Naive thymus-derived CD4-positive, alpha-beta T cell (primary cell): ENCODE data around the gene MED13L. TPM values are rescaled to one million over a fixed set of nuclear protein-coding genes. Genes with fewer than 3 reads are reported as not detected.

Experiments used
- ATAC-seq: fragments of 150-1000 bp; cut with Tn5 transposase; 2 replicates; pipeline ENCODE4 v1.10.0; 2021; ENCODE audit warnings: mild to moderate bottlenecking, moderate library complexity
- CTCF ChIA-PET: fragments of 350-600 bp; sonication (Branson Sonifier 250); formaldehyde crosslinking; loops from one replicate; lab custom pipeline; 2021; ENCODE audit warnings: antibody characterized with exemption; lab: Charles Lee
- POLR2A ChIA-PET: fragments of 350-600 bp; sonication (Branson Sonifier 250); formaldehyde crosslinking; loops from one replicate; lab custom pipeline; 2021; ENCODE audit warnings: antibody characterized with exemption, inconsistent platforms; lab: Charles Lee
- DNase-seq, 9 donors: peaks; one replicate each; pipeline versions ENCODE4 v3.0.0 to v3.0.0-alpha.2; 2020 to 2022; ENCODE audit warnings: mixed read lengths in 1 of 9
- H3K27ac ChIP-seq: one replicate; pipeline ENCODE4 v1.7.0; 2013; ENCODE audit warnings: mild to moderate bottlenecking, low read depth, low read length, moderate library complexity
- H3K27me3 ChIP-seq, 2 donors: one replicate each; pipeline ENCODE4 v1.7.0; 2013; ENCODE audit warnings: low read length in 2 of 2, mild to moderate bottlenecking in 2 of 2, moderate library complexity in 2 of 2; ENCODE audit not compliant: control insufficient read depth in 2 of 2, insufficient read depth in 2 of 2
- H3K36me3 ChIP-seq, 3 experiments: 1 replicate in 2 of 3; 2 replicates in 1 of 3; pipeline ENCODE4 v1.7.0; 2013; ENCODE audit warnings: low read length in 3 of 3, mild to moderate bottlenecking in 3 of 3, moderate library complexity in 1 of 3; ENCODE audit not compliant: insufficient read depth in 3 of 3, control insufficient read depth in 2 of 3
- H3K4me1 ChIP-seq, 2 donors: one replicate each; pipeline ENCODE4 v1.7.0; 2013; ENCODE audit warnings: low read length in 2 of 2, mild to moderate bottlenecking in 2 of 2, moderate library complexity in 1 of 2; ENCODE audit not compliant: control insufficient read depth in 2 of 2, insufficient read depth in 2 of 2
- H3K4me3 ChIP-seq: 2 replicates; pipeline ENCODE4 v1.7.0; 2013; ENCODE audit warnings: mild to moderate bottlenecking, low read length
- H3K9me3 ChIP-seq, 3 experiments: 1 replicate in 2 of 3; 2 replicates in 1 of 3; pipeline ENCODE4 v1.7.0; 2013; ENCODE audit warnings: low read length in 3 of 3; ENCODE audit not compliant: control insufficient read depth in 2 of 3
- H3K27ac Mint-ChIP-seq, 9 donors: one replicate each; pipeline ENCODE4 v1.8.0; 2020 to 2022; ENCODE audit warnings: mixed read lengths in 9 of 9, mild to moderate bottlenecking in 8 of 9, moderate library complexity in 5 of 9, inconsistent platforms in 2 of 9
- H3K27me3 Mint-ChIP-seq, 5 donors: one replicate each; pipeline ENCODE4 v1.8.0; 2021 to 2022; ENCODE audit warnings: mixed read lengths in 5 of 5, mild to moderate bottlenecking in 1 of 5
- H3K36me3 Mint-ChIP-seq, 5 donors: one replicate each; pipeline ENCODE4 v1.8.0; 2020 to 2022; ENCODE audit warnings: mixed read lengths in 5 of 5, mild to moderate bottlenecking in 3 of 5, inconsistent platforms in 1 of 5
- H3K4me1 Mint-ChIP-seq, 7 donors: one replicate each; pipeline ENCODE4 v1.8.0; 2020 to 2022; ENCODE audit warnings: mixed read lengths in 7 of 7, mild to moderate bottlenecking in 3 of 7, inconsistent platforms in 1 of 7
- H3K4me3 Mint-ChIP-seq, 10 donors: one replicate each; pipeline ENCODE4 v1.8.0; 2020 to 2022; ENCODE audit warnings: mild to moderate bottlenecking in 10 of 10, mixed read lengths in 10 of 10, moderate library complexity in 6 of 10, inconsistent platforms in 2 of 10
- H3K9me3 Mint-ChIP-seq, 11 donors: one replicate each; pipeline ENCODE4 v1.8.0; 2020 to 2022; ENCODE audit warnings: mixed read lengths in 11 of 11, mild to moderate bottlenecking in 4 of 11, inconsistent platforms in 1 of 11, moderate library complexity in 1 of 11
- intact Hi-C, 2 donors: fragments of 100-400 bp; cut with micrococcal nuclease; formaldehyde crosslinking; loops; one replicate each; pipeline ENCODE4 v1.15.1; 2023
- polyA plus RNA-seq, 2 donors: library from polyadenylated mRNA; unstranded; fragments of 300-500 nt; fragmentation: Illumina TruSeq; gene quantifications; one replicate each; pipeline ENCODE4 v1.2.3, GENCODE V29; 2021
- total RNA-seq, 6 experiments: library from RNA in 5 of 6; stranded (reverse) in 5 of 6; gene quantifications; 1 replicate in 5 of 6; 2 replicates in 1 of 6; pipeline ENCODE4 v1.2.3 and lab custom pipeline; 2021 to 2026

Gene MED13L
- total and polyA plus RNA-seq, 7 experiments from 2014 or later, result 8.3 to 283 (median 155) TPM

DNA sequence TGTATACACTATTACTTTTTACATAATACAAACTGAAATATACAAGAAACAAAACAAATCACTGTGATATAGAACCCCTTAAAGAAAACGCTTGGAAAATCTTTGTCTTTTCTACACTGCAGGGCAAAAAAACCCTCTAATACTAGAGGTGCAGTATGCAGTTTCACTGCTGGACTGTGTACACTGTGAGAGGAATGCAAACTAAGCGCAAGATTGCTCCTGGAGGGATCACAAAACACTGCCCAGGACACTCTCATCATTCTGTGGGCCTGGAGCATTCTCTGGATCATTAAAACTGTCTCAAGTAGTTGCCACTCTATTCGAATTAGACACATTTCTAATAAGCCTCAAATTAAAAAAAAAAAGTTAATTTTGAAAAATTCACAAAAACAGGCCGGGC lies 217.6 kb downstream of the MED13L start:
- no peak for ATAC-seq
- ChIA-PET POLR2A (no interaction called here), CTCF (no interaction called here)
- DNase-seq, result no peak
- Mint-ChIP-seq H3K4me3 (no peak overlapping the region), H3K4me1 (peaks cover 15 to 74% (median 62%) of the 10 kb centered on the region in 7 donors), H3K27ac (peak overlapping the region in 1 of 9 donors; percentile 68), H3K9me3 (no peaks in the 10 kb centered on the region), H3K27me3 (no peaks in the 10 kb centered on the region), H3K36me3 (peaks cover 0 to 2% (median 0%) of the 10 kb centered on the region in 5 donors)
- intact Hi-C loops, result loop anchor here in 1 of 2 donors (2.0 kb wide), 2 partner anchors 499 to 539 kb away; partner anchors contain the start of gene MAP1LC3B2
- H3K4me1 ChIP-seq, result peaks cover 4 to 7% of the 10 kb centered on the region in 2 donors
- no peak overlapping the region for H3K27ac ChIP-seq
- no peak overlapping the region for H3K4me3 ChIP-seq
- H3K36me3 ChIP-seq, result no peaks in the 10 kb centered on the region
- no peaks in the 10 kb centered on the region for H3K9me3 ChIP-seq
- no peaks in the 10 kb centered on the region for H3K27me3 ChIP-seq

DNA sequence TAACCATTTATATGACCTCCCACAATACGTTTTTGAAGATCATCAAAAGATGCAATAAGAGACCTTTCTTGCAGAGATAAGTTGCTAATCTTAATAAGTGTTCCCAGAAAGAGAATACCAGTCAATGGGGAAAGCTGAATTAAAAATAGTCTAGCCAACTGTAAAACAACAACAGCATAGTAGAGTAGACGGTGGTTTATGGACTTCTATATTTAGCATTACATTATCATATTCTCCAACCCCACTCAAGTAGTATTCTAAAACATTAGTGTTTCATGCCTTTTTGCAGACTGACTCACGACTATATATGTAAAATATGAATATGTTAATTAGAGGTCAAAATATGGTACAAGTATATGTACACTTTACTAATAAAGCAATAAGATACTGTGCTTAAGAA lies 218.9 kb downstream of the MED13L start:
- H3K9me3 Mint-ChIP-seq, result no peaks in the 10 kb centered on the region
- H3K27ac Mint-ChIP-seq, result no peak overlapping the region
- ChIA-PET CTCF (interaction anchor here (0.7 kb wide), 1 partner anchor 552 kb away, joined by 3 read pairs; no protein-coding TSS in a partner anchor), POLR2A (no interaction called here)
- intact Hi-C loops, result no loop called here
- ATAC-seq (no peak), DNase-seq (no peak)
- no peak overlapping the region for H3K4me3 Mint-ChIP-seq
- Histone ChIP-seq H3K27ac (no peak overlapping the region), H3K4me3 (no peak overlapping the region), H3K36me3 (no peaks in the 10 kb centered on the region), H3K27me3 (no peaks in the 10 kb centered on the region), H3K9me3 (no peaks in the 10 kb centered on the region), H3K4me1 (peaks cover 4 to 7% of the 10 kb centered on the region in 2 donors)
- H3K4me1 Mint-ChIP-seq, result peaks cover 23 to 80% (median 67%) of the 10 kb centered on the region in 7 donors
- H3K36me3 Mint-ChIP-seq, result peaks cover 0 to 2% (median 0%) of the 10 kb centered on the region in 5 donors
- no peaks in the 10 kb centered on the region for H3K27me3 Mint-ChIP-seq

DNA sequence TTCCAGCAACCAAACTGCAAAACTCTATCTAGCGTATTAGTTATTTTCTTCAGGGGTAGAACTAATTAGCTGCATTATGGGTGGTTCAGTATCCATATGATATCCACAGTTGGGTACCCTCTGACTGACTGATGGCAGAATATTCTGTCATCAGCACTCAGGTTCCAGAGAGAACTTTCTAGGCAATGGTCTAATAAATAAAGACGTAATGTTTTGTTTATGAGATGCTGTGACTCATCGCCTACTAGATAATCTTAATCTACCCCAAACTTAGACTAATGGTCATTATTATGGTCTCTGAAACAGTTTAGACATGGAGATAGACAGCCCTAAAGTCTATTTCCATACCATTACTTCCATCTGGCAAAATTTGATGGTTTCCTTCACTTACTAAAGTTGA lies 220.1 kb downstream of the MED13L start:
- DNase-seq (no peak), ATAC-seq (no peak)
- H3K9me3 Mint-ChIP-seq, result no peaks in the 10 kb centered on the region
- H3K4me1 Mint-ChIP-seq, result peaks cover 24 to 83% (median 69%) of the 10 kb centered on the region in 7 donors
- H3K9me3 ChIP-seq, result no peaks in the 10 kb centered on the region
- H3K27me3 Mint-ChIP-seq, result no peaks in the 10 kb centered on the region
- ChIA-PET POLR2A (no interaction called here), CTCF (no interaction called here)
- no peaks in the 10 kb centered on the region for H3K27me3 ChIP-seq
- peaks cover 4 to 7% of the 10 kb centered on the region in 2 donors for H3K4me1 ChIP-seq
- H3K36me3 Mint-ChIP-seq, result peaks cover 0 to 2% (median 0%) of the 10 kb centered on the region in 5 donors
- intact Hi-C loops, result no loop called here
- H3K4me3 ChIP-seq, result no peak overlapping the region
- H3K27ac ChIP-seq, result no peak overlapping the region
- H3K36me3 ChIP-seq, result no peaks in the 10 kb centered on the region
- H3K4me3 Mint-ChIP-seq, result no peak overlapping the region
- no peak overlapping the region for H3K27ac Mint-ChIP-seq

DNA sequence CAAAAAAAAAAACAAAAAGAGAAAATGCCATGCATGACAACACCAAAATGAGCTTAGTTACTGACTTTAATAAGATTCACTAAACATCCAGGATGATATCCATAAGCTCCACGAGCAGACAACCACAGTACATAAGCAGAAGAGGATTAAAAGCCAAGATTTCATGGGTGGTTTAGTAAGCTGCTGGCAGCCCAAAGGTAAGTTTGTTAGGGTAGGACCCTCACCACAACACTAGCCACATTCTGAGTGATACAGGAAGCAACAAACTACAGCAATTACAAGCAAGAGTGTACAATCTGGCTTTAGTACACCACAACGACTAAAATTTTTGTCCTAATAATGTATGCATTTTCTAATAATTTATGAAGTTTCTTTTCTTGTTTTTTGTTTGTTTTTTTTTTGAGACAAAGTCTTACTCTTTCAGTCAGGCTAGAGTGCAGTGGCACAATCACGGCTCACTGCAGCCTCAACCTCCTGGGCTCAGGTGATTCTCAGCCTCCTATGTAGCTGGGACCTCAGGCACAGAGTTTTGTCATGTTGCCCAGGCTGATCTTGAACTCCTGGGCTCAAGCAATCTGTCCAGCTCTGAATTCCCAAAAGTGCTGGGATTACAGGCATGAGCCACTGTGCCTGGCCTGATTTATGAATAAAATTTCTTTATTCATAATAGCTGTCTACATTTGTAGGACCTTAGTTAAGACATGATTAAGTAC lies 221.4 kb downstream of the MED13L start:
- Histone ChIP-seq H3K27ac (no peak overlapping the region), H3K9me3 (no peaks in the 10 kb centered on the region), H3K4me1 (peaks cover 4 to 7% of the 10 kb centered on the region in 2 donors), H3K4me3 (no peak overlapping the region), H3K36me3 (no peaks in the 10 kb centered on the region), H3K27me3 (no peaks in the 10 kb centered on the region)
- Mint-ChIP-seq H3K4me3 (peak overlapping the region in 1 of 10 donors; percentile 15), H3K9me3 (no peaks in the 10 kb centered on the region), H3K36me3 (peaks cover 0 to 2% (median 0%) of the 10 kb centered on the region in 5 donors), H3K27ac (peak overlapping the region in 3 of 9 donors; percentile 7 to 31 (median 22)), H3K4me1 (peaks cover 23 to 81% (median 66%) of the 10 kb centered on the region in 7 donors), H3K27me3 (no peaks in the 10 kb centered on the region)
- intact Hi-C loops, result no loop called here
- no peak for DNase-seq
- no peak for ATAC-seq
- CTCF ChIA-PET, result interaction anchor here (1.0 kb wide), 1 partner anchor 8 kb away, joined by 4 read pairs; no protein-coding TSS in a partner anchor
- POLR2A ChIA-PET, result no interaction called here

DNA sequence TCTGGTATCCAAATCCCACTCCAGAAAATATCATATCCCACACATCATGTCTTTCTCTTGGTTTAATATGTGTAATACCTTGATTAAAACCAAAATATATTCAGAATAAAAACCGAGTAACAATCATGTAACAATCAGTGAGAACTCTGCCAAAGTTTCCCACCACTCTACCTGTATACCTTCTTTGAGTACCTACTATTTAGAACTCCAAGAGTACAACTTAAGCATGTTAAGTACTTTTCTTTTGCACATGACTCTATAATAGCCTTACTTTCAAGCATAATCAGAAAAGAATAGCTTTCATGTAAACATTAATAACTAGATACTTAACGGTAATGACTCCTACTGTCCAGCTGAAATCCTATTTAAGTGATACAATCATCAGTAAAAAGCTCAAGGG lies 223.2 kb downstream of the MED13L start:
- ChIA-PET CTCF (interaction anchor here (0.5 to 0.6 kb wide), 2 partner anchors 90 to 554 kb away, joined by 3 read pairs; no protein-coding TSS in a partner anchor), POLR2A (no interaction called here)
- intact Hi-C loops, result no loop called here
- Mint-ChIP-seq H3K27ac (no peak overlapping the region), H3K4me1 (peaks cover 25 to 83% (median 72%) of the 10 kb centered on the region in 7 donors), H3K9me3 (no peaks in the 10 kb centered on the region), H3K27me3 (no peaks in the 10 kb centered on the region), H3K4me3 (no peak overlapping the region), H3K36me3 (peaks cover 0 to 2% (median 0%) of the 10 kb centered on the region in 5 donors)
- Histone ChIP-seq H3K9me3 (no peaks in the 10 kb centered on the region), H3K27me3 (no peaks in the 10 kb centered on the region), H3K4me3 (no peak overlapping the region), H3K36me3 (no peaks in the 10 kb centered on the region), H3K4me1 (peaks cover 0 to 7% of the 10 kb centered on the region in 2 donors), H3K27ac (no peak overlapping the region)
- DNase-seq (no peak), ATAC-seq (no peak)

DNA sequence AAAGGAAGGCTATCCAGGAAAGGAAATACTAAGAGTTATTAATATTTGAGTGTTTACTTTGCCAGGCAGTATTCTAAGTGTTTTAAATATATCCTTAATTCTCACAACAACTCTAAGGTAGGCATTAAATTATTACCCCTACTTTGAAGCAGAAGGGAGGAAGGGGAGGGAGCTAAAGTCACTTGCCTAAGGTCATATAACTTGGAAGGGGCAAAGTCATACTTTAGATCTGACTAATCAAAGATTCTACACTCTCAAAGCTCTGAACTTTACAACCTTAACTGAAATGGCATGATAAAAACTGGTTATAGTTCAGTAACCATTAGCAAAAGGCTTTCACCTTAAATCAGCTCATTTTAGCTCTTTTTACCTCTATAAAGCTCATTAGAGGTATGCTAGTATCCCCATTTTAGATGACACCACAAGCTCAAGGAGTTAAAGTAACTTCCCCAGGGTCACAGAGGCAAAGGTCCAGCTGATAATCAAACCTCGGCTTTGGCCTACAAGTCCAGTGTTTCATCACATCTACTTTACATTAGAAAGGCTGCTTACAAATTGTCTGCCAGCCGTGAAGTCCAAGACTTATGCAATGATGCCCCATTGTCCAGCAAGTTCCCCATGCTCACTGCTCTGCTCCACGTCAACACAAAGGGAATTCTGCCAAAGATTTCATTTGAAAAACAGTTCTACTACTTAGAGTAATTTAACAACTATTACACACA lies 223.9 kb downstream of the MED13L start:
- CTCF ChIA-PET, result interaction anchor here (0.5 to 0.6 kb wide), 3 partner anchors 8 to 555 kb away, joined by 3 read pairs; no protein-coding TSS in a partner anchor
- peaks cover 0 to 2% (median 0%) of the 10 kb centered on the region in 5 donors for H3K36me3 Mint-ChIP-seq
- Histone ChIP-seq H3K4me1 (peaks cover 0 to 7% of the 10 kb centered on the region in 2 donors), H3K4me3 (no peak overlapping the region), H3K27me3 (no peaks in the 10 kb centered on the region), H3K27ac (no peak overlapping the region), H3K9me3 (no peaks in the 10 kb centered on the region), H3K36me3 (no peaks in the 10 kb centered on the region)
- no peak for DNase-seq
- no peak overlapping the region for H3K4me3 Mint-ChIP-seq
- peaks cover 30 to 89% (median 77%) of the 10 kb centered on the region in 7 donors for H3K4me1 Mint-ChIP-seq
- POLR2A ChIA-PET, result no interaction called here
- peak overlapping the region in 2 of 9 donors; percentile 7 to 21 for H3K27ac Mint-ChIP-seq
- intact Hi-C loops, result loop anchor here in 1 of 2 donors (2.0 kb wide), 1 partner anchor 17 kb away; no protein-coding TSS in a partner anchor
- no peaks in the 10 kb centered on the region for H3K9me3 Mint-ChIP-seq
- H3K27me3 Mint-ChIP-seq, result no peaks in the 10 kb centered on the region
- peak; percentile 20 for ATAC-seq
